Karpas-422 (cell line): ENCODE data around the gene GABRR3. TPM values are rescaled to one million over a fixed set of nuclear protein-coding genes. Genes with fewer than 3 reads are reported as not detected.

Source experiments
- DNase-seq: peaks from one replicate; pipeline ENCODE4 v3.0.0-alpha.2; 2015
- H2AFZ ChIP-seq: fragments of 200-600 bp; sonication (generic); 2 replicates; pipeline ENCODE4 v1.6.1; 2014; ENCODE audit warnings: antibody characterized with exemption, low read length, mixed read lengths
- H3K27ac ChIP-seq: fragments of 200-600 bp; sonication (generic); 2 replicates; pipeline ENCODE4 v1.5.1; 2014; ENCODE audit warnings: mild to moderate bottlenecking, low read length, moderate library complexity
- H3K27me3 ChIP-seq: fragments of 200-600 bp; sonication (generic); 2 replicates; pipeline ENCODE4 v1.6.1; 2014; ENCODE audit warnings: low read length, mixed read lengths
- H3K36me3 ChIP-seq: fragments of 200-600 bp; sonication (generic); 2 replicates; pipeline ENCODE4 v1.6.1; 2014; ENCODE audit warnings: low read length, mixed read lengths; ENCODE audit not compliant: insufficient read depth
- H3K4me1 ChIP-seq: fragments of 200-600 bp; sonication (generic); 2 replicates; pipeline ENCODE4 v1.6.1; 2014; ENCODE audit warnings: mild to moderate bottlenecking, low read length, mixed read lengths
- H3K4me2 ChIP-seq: fragments of 200-600 bp; sonication (generic); 2 replicates; pipeline ENCODE4 v1.6.1; 2014; ENCODE audit warnings: low read length, low read depth, mild to moderate bottlenecking; ENCODE audit not compliant: poor library complexity, severe bottlenecking
- H3K4me3 ChIP-seq: fragments of 200-600 bp; sonication (generic); 2 replicates; pipeline ENCODE4 v1.5.1; 2014; ENCODE audit warnings: mild to moderate bottlenecking, antibody characterized with exemption, low read length, mixed read lengths
- H3K79me2 ChIP-seq: fragments of 200-600 bp; sonication (generic); 2 replicates; pipeline ENCODE4 v1.6.1; 2014; ENCODE audit warnings: mild to moderate bottlenecking, low read length, mixed read lengths
- H3K9ac ChIP-seq: fragments of 200-600 bp; sonication (generic); 2 replicates; pipeline ENCODE4 v1.6.0; 2014; ENCODE audit warnings: low read length
- H3K9me2 ChIP-seq: fragments of 200-600 bp; sonication (generic), shearing (Covaris generic); replicated peaks from 2 replicates; pipeline ENCODE4 v1.6.0; 2014; ENCODE audit warnings: mild to moderate bottlenecking, low read length, moderate library complexity; ENCODE audit not compliant: insufficient read depth
- H3K9me3 ChIP-seq: fragments of 300-700, 200-600 bp; sonication (generic); 2 replicates; pipeline ENCODE4 v1.6.1; 2014; ENCODE audit warnings: low read length, mixed read lengths
- H4K20me1 ChIP-seq: fragments of 200-600 bp; sonication (generic); 2 replicates; pipeline ENCODE4 v1.6.1; 2014; ENCODE audit warnings: mild to moderate bottlenecking, antibody characterized with exemption, low read length, low read depth; ENCODE audit not compliant: insufficient read depth
- total RNA-seq: library from RNA; depleted of rRNA; stranded (reverse); fragments of >200 nt; shearing (Covaris generic); gene quantifications from 2 replicates; pipeline ENCODE4 v1.2.3, GENCODE V29; 2014; ENCODE audit warnings: low replicate concordance; rRNA removed

The GABRR3 gene
- total RNA-seq, 1 experiment from 2014 or later: not detected

DNA sequence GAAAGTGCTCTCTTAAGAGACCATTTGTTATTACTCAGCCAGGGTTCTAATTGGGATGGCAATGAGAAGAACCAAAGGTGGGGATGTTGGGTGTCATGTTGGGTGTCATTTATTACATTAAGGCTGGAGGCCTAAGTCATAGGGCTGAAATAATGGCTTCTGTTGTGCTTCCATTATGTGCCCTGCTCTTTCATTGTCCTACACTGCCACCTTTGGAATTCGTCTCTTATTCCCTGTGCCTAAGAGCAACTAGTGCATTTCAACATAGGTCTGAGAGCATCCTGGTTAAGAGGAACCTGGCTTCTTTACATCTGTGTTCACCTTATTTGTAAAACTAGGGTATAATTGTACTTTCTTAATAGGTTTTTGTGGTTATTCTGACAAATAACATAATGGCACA lies 95.1 kb downstream of the GABRR3 start:
- Histone ChIP-seq H3K4me2 (no peak overlapping the region), H3K9me3 (no peaks in the 10 kb centered on the region), H3K9me2 (no peaks in the 10 kb centered on the region), H3K4me1 (no peaks in the 10 kb centered on the region), H3K9ac (no peak overlapping the region), H3K4me3 (no peak overlapping the region), H4K20me1 (no peaks in the 10 kb centered on the region), H3K27me3 (no peaks in the 10 kb centered on the region), H2AFZ (no peak overlapping the region), H3K36me3 (peaks cover 24% of the 10 kb centered on the region; the same call in 1 of the 2 replicates), H3K79me2 (no peaks in the 10 kb centered on the region), H3K27ac (no peak overlapping the region)
- DNase-seq: no peak

DNA sequence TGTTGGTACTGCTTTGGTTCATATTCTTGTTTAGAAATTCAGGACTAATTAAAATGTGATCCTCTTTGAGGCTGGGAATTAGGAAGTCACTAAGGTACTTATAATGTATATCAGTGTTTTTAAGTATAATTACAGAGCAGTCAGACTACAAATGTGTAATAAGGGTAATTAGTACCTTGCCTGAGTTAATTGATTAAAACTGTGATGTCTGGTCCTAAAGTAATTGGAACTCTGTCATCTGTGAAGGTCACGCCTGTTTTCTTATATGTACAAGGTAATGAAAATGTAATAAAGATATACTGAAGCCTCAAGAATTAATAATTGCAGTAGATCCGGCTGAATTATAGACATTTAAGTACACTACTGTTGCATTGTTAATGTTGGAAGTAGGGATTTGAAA lies 95.7 kb downstream of the GABRR3 start:
- H3K4me1 ChIP-seq: no peaks in the 10 kb centered on the region
- H3K9me2 ChIP-seq: no peaks in the 10 kb centered on the region
- no peaks in the 10 kb centered on the region for H3K9me3 ChIP-seq
- no peak for DNase-seq
- no peaks in the 10 kb centered on the region for H3K79me2 ChIP-seq
- H2AFZ ChIP-seq: no peak overlapping the region
- no peaks in the 10 kb centered on the region for H3K27me3 ChIP-seq
- H4K20me1 ChIP-seq: no peaks in the 10 kb centered on the region
- peaks cover 23% of the 10 kb centered on the region; the same call in 1 of the 2 replicates for H3K36me3 ChIP-seq
- H3K4me3 ChIP-seq: no peak overlapping the region
- no peak overlapping the region for H3K27ac ChIP-seq
- no peak overlapping the region for H3K4me2 ChIP-seq
- no peak overlapping the region for H3K9ac ChIP-seq

GRCh38 chr3:97938444-97938843 lies 96.7 kb downstream of the GABRR3 start:
- Histone ChIP-seq H3K9me2 (no peaks in the 10 kb centered on the region), H3K4me1 (no peaks in the 10 kb centered on the region), H3K27ac (no peak overlapping the region), H3K4me3 (no peak overlapping the region), H3K27me3 (no peaks in the 10 kb centered on the region), H3K4me2 (no peak overlapping the region), H3K9ac (no peak overlapping the region), H3K9me3 (no peaks in the 10 kb centered on the region), H3K79me2 (no peaks in the 10 kb centered on the region), H4K20me1 (no peaks in the 10 kb centered on the region), H2AFZ (no peak overlapping the region), H3K36me3 (peaks cover 13% of the 10 kb centered on the region; the same call in 1 of the 2 replicates)
- DNase-seq: no peak

DNA sequence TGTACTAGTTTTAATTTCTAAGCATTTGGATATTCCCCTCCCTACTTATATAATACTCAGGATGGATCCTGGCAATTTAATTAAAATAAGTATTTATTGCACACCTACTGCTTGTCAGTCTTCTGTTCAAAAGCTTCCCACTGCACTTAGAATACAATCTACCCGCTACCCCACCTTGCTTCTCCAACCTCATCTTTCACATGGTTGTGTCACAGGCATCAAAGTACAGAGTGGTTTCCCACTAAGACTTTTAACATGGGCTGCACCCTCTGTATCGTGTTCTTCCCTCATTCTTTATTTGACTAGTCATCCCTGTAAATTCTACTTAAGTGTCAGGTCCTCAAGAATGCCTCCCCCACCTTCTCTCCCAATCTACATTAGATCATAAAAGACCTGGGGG lies 97.9 kb downstream of the GABRR3 start:
- H3K79me2 ChIP-seq: no peaks in the 10 kb centered on the region
- H3K4me3 ChIP-seq: no peak overlapping the region
- H3K36me3 ChIP-seq: 0 out of 2 replicates have a peak, but pooled peaks cover 3% of the 10 kb centered on the region
- H3K27me3 ChIP-seq: no peaks in the 10 kb centered on the region
- no peaks in the 10 kb centered on the region for H4K20me1 ChIP-seq
- no peak for DNase-seq
- no peaks in the 10 kb centered on the region for H3K9me2 ChIP-seq
- no peak overlapping the region for H2AFZ ChIP-seq
- no peak overlapping the region for H3K4me2 ChIP-seq
- H3K27ac ChIP-seq: no peak overlapping the region
- H3K4me1 ChIP-seq: no peaks in the 10 kb centered on the region
- no peaks in the 10 kb centered on the region for H3K9me3 ChIP-seq
- H3K9ac ChIP-seq: no peak overlapping the region

DNA sequence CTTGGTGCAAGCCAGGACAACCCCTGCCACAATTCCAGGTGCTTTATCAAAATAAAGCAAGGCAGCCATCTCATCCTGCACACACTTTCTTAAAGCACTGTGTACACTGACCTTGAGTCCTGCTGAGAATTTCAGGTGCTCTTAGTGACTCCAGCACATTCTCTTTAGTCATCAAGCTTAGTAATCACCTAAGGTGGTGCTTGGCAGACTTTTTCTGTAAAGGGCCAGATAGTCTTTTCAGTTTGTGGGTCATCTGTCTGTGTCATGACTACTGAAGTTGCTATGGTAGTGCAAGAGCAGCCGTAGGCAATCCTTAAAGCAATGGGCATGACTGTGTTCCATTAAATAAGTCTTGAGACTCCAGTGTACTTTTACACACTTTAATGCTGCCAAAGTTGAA lies 99.3 kb downstream of the GABRR3 start:
- Histone ChIP-seq H3K9me3 (no peaks in the 10 kb centered on the region), H3K36me3 (no peaks in the 10 kb centered on the region), H3K9me2 (no peaks in the 10 kb centered on the region), H3K4me2 (no peak overlapping the region), H3K4me3 (no peak overlapping the region), H2AFZ (no peak overlapping the region), H3K27ac (no peak overlapping the region), H4K20me1 (no peaks in the 10 kb centered on the region), H3K9ac (no peak overlapping the region), H3K4me1 (no peaks in the 10 kb centered on the region), H3K79me2 (no peaks in the 10 kb centered on the region), H3K27me3 (no peaks in the 10 kb centered on the region)
- DNase-seq: no peak

Other genes starting within 250 kb of the GABRR3 start
- 0.61 and 1.1 TPM in 2 replicates for gene CRYBG3, start 213.3 kb downstream of the GABRR3 start, total RNA-seq
- gene RIOX2, start 62.9 kb downstream of the GABRR3 start, total RNA-seq: 53.1 and 55.6 TPM in 2 replicates
- gene OR5AC2, start 51.9 kb upstream of the GABRR3 start, total RNA-seq: not detected in 2 replicates
- not detected in 2 replicates for gene OR5H1, start 95.4 kb upstream of the GABRR3 start, total RNA-seq
- gene OR5H14, start 112.2 kb upstream of the GABRR3 start, total RNA-seq: not detected in 2 replicates
- not detected in 2 replicates for gene OR5H15, start 131.4 kb upstream of the GABRR3 start, total RNA-seq
- gene OR5H6, start 228.9 kb upstream of the GABRR3 start, total RNA-seq: not detected in 2 replicates
- not detected in 2 replicates for gene OR5H2, start 247.2 kb upstream of the GABRR3 start, total RNA-seq